Heart right ventricle (tissue), 16 donors: ENCODE results near the gene CATSPER4. TPM values are rescaled to one million over a fixed set of nuclear protein-coding genes. Genes with fewer than 3 reads are reported as not detected.

ENCODE experiments used
- ATAC-seq, 8 donors: fragments of 200-7000 bp; cut with Tn5 transposase; one replicate each; pipeline ENCODE4 v1.9.1; 2020; ENCODE audit warnings: mild to moderate bottlenecking in 8 of 8, moderate library complexity in 8 of 8, moderate number of reproducible peaks in 1 of 8
- DNase-seq, 2 donors: peaks; one replicate each; pipeline ENCODE4 v3.0.0-alpha.2; 2020
- H3K27ac ChIP-seq, 10 donors: fragments of 200-600 bp; sonication (generic) in 2 of 10; one replicate each; pipeline versions ENCODE4 v1.5.0 to v1.8.0; 2020 to 2022; ENCODE audit warnings: mild to moderate bottlenecking in 3 of 10
- H3K27me3 ChIP-seq, 7 donors: fragments of 200-600 bp; one replicate each; pipeline ENCODE4 v1.8.0; 2021 to 2022; ENCODE audit warnings: mild to moderate bottlenecking in 2 of 7
- H3K36me3 ChIP-seq, 9 donors: fragments of 200-600 bp; sonication (generic) in 1 of 9; one replicate each; pipeline versions ENCODE4 v1.5.0 to v1.8.0; 2020 to 2022; ENCODE audit warnings: mild to moderate bottlenecking in 2 of 9
- H3K4me1 ChIP-seq, 9 donors: fragments of 200-600 bp; sonication (generic) in 1 of 9; one replicate each; pipeline versions ENCODE4 v1.5.0 to v1.8.0; 2020 to 2022; ENCODE audit warnings: mild to moderate bottlenecking in 4 of 9
- H3K4me3 ChIP-seq, 10 donors: fragments of 200-600 bp; sonication (generic) in 2 of 10; one replicate each; pipeline versions ENCODE4 v1.5.0 to v1.8.0; 2020 to 2022; ENCODE audit warnings: mild to moderate bottlenecking in 7 of 10, moderate library complexity in 2 of 10
- H3K9me3 ChIP-seq, 11 donors: fragments of 200-600 bp in 10 of 11; sonication (generic) in 2 of 11; one replicate each; pipeline versions ENCODE4 v1.5.0 to v1.8.0; 2013 to 2022; ENCODE audit warnings: mild to moderate bottlenecking in 2 of 11, control low read depth in 1 of 11, moderate library complexity in 1 of 11
- CTCF ChIP-seq, 9 donors: fragments of 200-600 bp; sonication (generic) in 2 of 9; IDR thresholded peaks; one replicate each; pipeline versions ENCODE4 v1.5.0 to v1.8.0; 2021 to 2022; ENCODE audit warnings: antibody characterized with exemption in 9 of 9, mild to moderate bottlenecking in 5 of 9, moderate library complexity in 1 of 9
- WGBS, 2 donors: extraction: QIAGEN DNeasy Blood & Tissue Kit; methylation state at CpG; one replicate each; pipeline ENCODE4 v1.1.7; 2013; ENCODE audit warnings: inconsistent platforms in 1 of 2; 5-methylcytosine and 5-hydroxymethylcytosine counted together
- intact Hi-C, 10 donors: fragments of 100-400 bp; cut with DNase I; formaldehyde crosslinking; loops; one replicate each; pipeline versions ENCODE4 v1.11.1 to v1.14.2; 2022
- polyA plus RNA-seq, 2 donors: library from polyadenylated mRNA; stranded (reverse); fragments of 200-250 nt; gene quantifications; one replicate each; pipeline ENCODE4 v1.2.3, GENCODE V29; 2013
- total RNA-seq, 10 donors: library from RNA; stranded (reverse); fragmentation: NEBNext Ultra II Directional in 3 of 10; extraction: Animal tissue kit (Norgen Biotek cat#: 25700) in 3 of 10; gene quantifications; one replicate each; pipeline versions ENCODE4 v1.2.1 to v1.2.4, GENCODE V29; 2021 to 2023
- donor health status: Arrhythmogenic right ventricular cardiomyopathy.
- donor health status: ischemic (EF 13 %, LVEDD 7.1; RV severe dilation, severe dysfunction).
- donor health status: healthy with polysubstance abuse.
- donor health status: DM: no; HTN: yes; CAD: no.
- donor health status: DM: no; HTN: no; CAD: no.
- donor health status: ischemic (EF 25% LVEDD 6.9; RV normal size, moderate dysfunction).
- donor health status: ischemic (EF 25% LVEDD 5.7; RV mildly dilated, moderate dysfunction).
- donor health status: healthy.
- donor health status: DM: yes; HTN: yes; CAD: no.
- donor health status: Ischemic cardiomyopathy.
- donor health status: ischemic (EF 35%, LVEDD 5.7; RV mildly dilated, moderate dysfunction).
- donor health status: nonischemic (EF 11% LVEDD 7.7; RV severe dilation, severe dysfunction).
- donor health status: DM: yes; HTN: yes; CAD: no.
- donor health status: PGD.
- donor health status: ischemic (EF 29% LVEDD 5.4; RV normal size, mild dysfunction).
- donor health status: nonischemic (EF 23%, LVEDD 6.1; RV moderate dilation, normal function).

The CATSPER4 gene
- total and polyA plus RNA-seq, 12 donors = not detected

GRCh38 chr1:26191739-26192138, 1.3 kb downstream of the CATSPER4 start:
- H3K27ac ChIP-seq = no peak overlapping the region
- H3K36me3 ChIP-seq = no peaks in the 10 kb centered on the region
- no peak for ATAC-seq
- intact Hi-C loops = no loop called here
- 23 to 31% methylated on average over 3 of the region's 3 CpGs for WGBS, 2 donors
- H3K4me3 ChIP-seq = no peak overlapping the region
- TF ChIP-seq CTCF (IDR thresholded peaks at IDR 0.05) = no peak
- no peaks in the 10 kb centered on the region for H3K9me3 ChIP-seq
- DNase-seq = no peak
- H3K27me3 ChIP-seq = peaks cover 0 to 2% (median 0%) of the 10 kb centered on the region in 7 donors
- H3K4me1 ChIP-seq = no peaks in the 10 kb centered on the region

- no peak overlapping the region for H3K27ac ChIP-seq
- peaks cover 0 to 10% (median 0%) of the 10 kb centered on the region in 7 donors for H3K27me3 ChIP-seq
- ATAC-seq = no peak
- H3K9me3 ChIP-seq = no peaks in the 10 kb centered on the region
- no peak overlapping the region for H3K4me3 ChIP-seq
- 59 to 94% methylated on average over 3 of the region's 3 CpGs for WGBS, 2 donors
- no peak for TF ChIP-seq CTCF (IDR thresholded peaks at IDR 0.05)
- peaks cover 0 to 2% (median 0%) of the 10 kb centered on the region in 9 donors for H3K4me1 ChIP-seq
- H3K36me3 ChIP-seq = no peaks in the 10 kb centered on the region
- DNase-seq = no peak
- intact Hi-C loops = no loop called here
These were observed 5.4 kb downstream of the CATSPER4 start for GRCh38 chr1:26195805-26196204.

GRCh38 chr1:26197301-26197700, 6.9 kb downstream of the CATSPER4 start:
- WGBS, 2 donors = 86 to 96% methylated on average over 3 of the region's 3 CpGs

GRCh38 chr1:26197813-26198212, 7.4 kb downstream of the CATSPER4 start:
- no peak overlapping the region for H3K27ac ChIP-seq
- DNase-seq = no peak
- H3K27me3 ChIP-seq = peaks cover 0 to 10% (median 0%) of the 10 kb centered on the region in 7 donors
- H3K4me1 ChIP-seq = peaks cover 0 to 12% (median 0%) of the 10 kb centered on the region in 9 donors
- H3K9me3 ChIP-seq = no peaks in the 10 kb centered on the region
- H3K4me3 ChIP-seq = no peak overlapping the region
- 87 to 90% methylated on average over 11 of the region's 11 CpGs for WGBS, 2 donors
- no peak for TF ChIP-seq CTCF (IDR thresholded peaks at IDR 0.05)
- no peak for ATAC-seq
- intact Hi-C loops = no loop called here
- H3K36me3 ChIP-seq = no peaks in the 10 kb centered on the region

More at GRCh38 chr1:26197301-26197700, 6.9 kb downstream of the CATSPER4 start:
- H3K27ac ChIP-seq = no peak overlapping the region
- DNase-seq = no peak
- H3K9me3 ChIP-seq = no peaks in the 10 kb centered on the region
- no peak for ATAC-seq
- H3K27me3 ChIP-seq = peaks cover 0 to 10% (median 0%) of the 10 kb centered on the region in 7 donors
- no peak for TF ChIP-seq CTCF (IDR thresholded peaks at IDR 0.05)
- intact Hi-C loops = no loop called here
- peaks cover 0 to 12% (median 0%) of the 10 kb centered on the region in 9 donors for H3K4me1 ChIP-seq
- no peak overlapping the region for H3K4me3 ChIP-seq
- H3K36me3 ChIP-seq = no peaks in the 10 kb centered on the region
